HEK293 (cell line): ENCODE measurements around the gene ZBTB20.

ENCODE experiments used
- CTCF ChIA-PET: fragments of 350-600 bp; formaldehyde crosslinking; extraction: SDS; loops from one replicate; lab custom pipeline; 2021; ENCODE audit warnings: antibody characterized with exemption; lab: Yijun Ruan, JAX
- POLR2A ChIA-PET: fragments of 300-600 bp; formaldehyde crosslinking; extraction: SDS; loops from one replicate; lab custom pipeline; 2020; ENCODE audit warnings: antibody characterized with exemption, inconsistent platforms; lab: Yijun Ruan, JAX
- H3K27ac ChIP-seq: fragments of 200-500 bp; sonication (Bioruptor generic); 2 replicates; pipeline ENCODE4 v1.5.1; 2014; ENCODE audit warnings: low read depth, low read length, control low read depth, inconsistent platforms; ENCODE audit errors: extremely low read depth
- H3K36me3 ChIP-seq, 2 experiments: fragments of 200-500 bp in 1 of 2; sonication (Bioruptor generic) in 1 of 2; 1 replicate in 1 of 2; 2 replicates in 1 of 2; pipeline ENCODE4 v1.5.1; 2014 to 2017; ENCODE audit warnings: inconsistent platforms in 2 of 2, low read length in 2 of 2; ENCODE audit not compliant: control insufficient read depth in 2 of 2, insufficient read depth in 1 of 2
- H3K4me1 ChIP-seq: fragments of 200-500 bp; sonication (Bioruptor generic); 2 replicates; pipeline ENCODE4 v1.5.1; 2014; ENCODE audit warnings: mild to moderate bottlenecking, low read length, inconsistent platforms; ENCODE audit not compliant: control insufficient read depth, insufficient read depth
- H3K4me3 ChIP-seq: 2 replicates; pipeline ENCODE4 v1.5.1; 2011; ENCODE audit warnings: low read depth, mild to moderate bottlenecking, control low read depth, low read length, moderate library complexity
- H3K9me3 ChIP-seq: fragments of 200-500 bp; sonication (Bioruptor generic); 2 replicates; pipeline ENCODE4 v1.5.1; 2014; ENCODE audit warnings: low read depth, low read length, inconsistent platforms; ENCODE audit not compliant: control insufficient read depth, insufficient read depth
- GLIS1 ChIP-seq: fragments of 450-650 bp; formaldehyde crosslinking; IDR thresholded peaks from 2 replicates; pipeline ENCODE4 v1.5.1; 2016; ENCODE audit warnings: missing biosample characterization, missing genetic modification characterization
- KLF1 ChIP-seq: fragments of 450-650 bp; formaldehyde crosslinking; IDR thresholded peaks from 2 replicates; pipeline ENCODE4 v1.5.1; 2016; ENCODE audit warnings: missing biosample characterization, missing genetic modification characterization
- KLF16 ChIP-seq: fragments of 450-650 bp; formaldehyde crosslinking; IDR thresholded peaks from 2 replicates; pipeline ENCODE4 v1.5.1; 2017; ENCODE audit warnings: missing biosample characterization, missing genetic modification characterization
- SALL2 ChIP-seq: fragments of 450-650 bp; formaldehyde crosslinking; IDR thresholded peaks from 2 replicates; pipeline ENCODE4 v1.5.0; 2017; ENCODE audit warnings: missing biosample characterization, mild to moderate bottlenecking, missing genetic modification characterization, borderline replicate concordance
- SETDB1 ChIP-seq: IDR thresholded peaks from one replicate; pipeline ENCODE4 v1.6.1; 2017; ENCODE audit warnings: mild to moderate bottlenecking, low read length, moderate library complexity, mixed read lengths; ENCODE audit not compliant: insufficient read length
- WT1 ChIP-seq: fragments of 450-650 bp; formaldehyde crosslinking; IDR thresholded peaks from 2 replicates; pipeline ENCODE4 v1.5.1; 2016; ENCODE audit warnings: missing biosample characterization, missing genetic modification characterization
- ZBTB20 ChIP-seq: fragments of 450-650 bp; formaldehyde crosslinking; IDR thresholded peaks from 2 replicates; pipeline ENCODE4 v1.5.1; 2016; ENCODE audit warnings: missing biosample characterization, missing genetic modification characterization
- ZBTB7A ChIP-seq: fragments of 450-650 bp; formaldehyde crosslinking; IDR thresholded peaks from 2 replicates; pipeline ENCODE4 v1.5.1; 2016; ENCODE audit warnings: low read depth, missing biosample characterization, missing genetic modification characterization
- ZFP3 ChIP-seq: fragments of 450-650 bp; formaldehyde crosslinking; IDR thresholded peaks from 2 replicates; pipeline ENCODE4 v1.5.1; 2016; ENCODE audit warnings: low read depth, missing biosample characterization, missing genetic modification characterization
- ZFP41 ChIP-seq: fragments of 450-650 bp; formaldehyde crosslinking; IDR thresholded peaks from 2 replicates; pipeline ENCODE4 v1.5.1; 2016; ENCODE audit warnings: missing biosample characterization, missing genetic modification characterization, borderline replicate concordance
- ZNF184 ChIP-seq: fragments of 450-650 bp; IDR thresholded peaks from 2 replicates; pipeline ENCODE4 v1.5.1; 2018; ENCODE audit warnings: missing biosample characterization, mild to moderate bottlenecking, missing genetic modification characterization
- ZNF2 ChIP-seq: fragments of 450-650 bp; formaldehyde crosslinking; IDR thresholded peaks from 2 replicates; pipeline ENCODE4 v1.5.1; 2016; ENCODE audit warnings: missing biosample characterization, missing genetic modification characterization
- ZNF24 ChIP-seq: fragments of 450-650 bp; formaldehyde crosslinking; IDR thresholded peaks from 2 replicates; pipeline ENCODE4 v1.5.1; 2016; ENCODE audit warnings: missing biosample characterization, missing genetic modification characterization
- ZNF513 ChIP-seq: fragments of 450-650 bp; IDR thresholded peaks from 2 replicates; pipeline ENCODE4 v1.5.1; 2018; ENCODE audit warnings: missing biosample characterization, missing genetic modification characterization
- ZNF514 ChIP-seq: fragments of 450-650 bp; formaldehyde crosslinking; IDR thresholded peaks from 2 replicates; pipeline ENCODE4 v1.5.1; 2016; ENCODE audit warnings: missing biosample characterization, missing genetic modification characterization
- ZNF549 ChIP-seq: fragments of 450-650 bp; IDR thresholded peaks from 2 replicates; pipeline ENCODE4 v1.5.1; 2018; ENCODE audit warnings: missing biosample characterization, missing genetic modification characterization, mild to moderate bottlenecking, inconsistent platforms, moderate library complexity
- ZNF558 ChIP-seq: fragments of 450-650 bp; formaldehyde crosslinking; IDR thresholded peaks from 2 replicates; pipeline ENCODE4 v1.5.1; 2016; ENCODE audit warnings: missing biosample characterization, missing genetic modification characterization
- ZNF561 ChIP-seq: fragments of 450-650 bp; IDR thresholded peaks from 2 replicates; pipeline ENCODE4 v1.5.1; 2018; ENCODE audit warnings: missing biosample characterization, missing genetic modification characterization, borderline replicate concordance
- ZNF623 ChIP-seq: fragments of 450-650 bp; formaldehyde crosslinking; IDR thresholded peaks from 2 replicates; pipeline ENCODE4 v1.5.1; 2016; ENCODE audit warnings: missing biosample characterization, missing genetic modification characterization
- ZNF777 ChIP-seq: fragments of 450-650 bp; formaldehyde crosslinking; IDR thresholded peaks from 2 replicates; pipeline ENCODE4 v1.5.1; 2017; ENCODE audit warnings: missing biosample characterization, missing genetic modification characterization, borderline replicate concordance
- ZNF791 ChIP-seq: fragments of 450-650 bp; formaldehyde crosslinking; IDR thresholded peaks from 2 replicates; pipeline ENCODE4 v1.5.1; 2016; ENCODE audit warnings: missing biosample characterization, missing genetic modification characterization
- TF ChIP-seq, protein P1 (sequence below): fragments of 450-650 bp; formaldehyde crosslinking; IDR thresholded peaks from 2 replicates; pipeline ENCODE4 v1.5.1; 2016; ENCODE audit warnings: missing biosample characterization, missing genetic modification characterization
- TF ChIP-seq, protein P2 (sequence below): fragments of 450-650 bp; formaldehyde crosslinking; IDR thresholded peaks from 2 replicates; pipeline ENCODE4 v1.5.1; 2016; ENCODE audit warnings: missing biosample characterization, missing genetic modification characterization
- TF ChIP-seq, protein P3 (sequence below): fragments of 450-650 bp; formaldehyde crosslinking; IDR thresholded peaks from 2 replicates; pipeline ENCODE4 v1.5.1; 2016; ENCODE audit warnings: missing biosample characterization, missing genetic modification characterization

Gene ZBTB20

GRCh38 chr3:114404590-114404989, 742.5 kb downstream of the ZBTB20 start:
- Histone ChIP-seq H3K4me1 (no peaks in the 10 kb centered on the region), H3K4me3 (no peak overlapping the region), H3K9me3 (no peaks in the 10 kb centered on the region), H3K36me3 (no peaks in the 10 kb centered on the region), H3K27ac (no peak overlapping the region)
- TF ChIP-seq SALL2 (tag by site-specific recombination) (no peak), ZNF184 (tag by site-specific recombination) (no peak), SETDB1 (no peak), ZNF549 (tag by site-specific recombination) (no peak), WT1 (tag by site-specific recombination) (no peak), KLF16 (tag by site-specific recombination) (no peak)
- ChIA-PET CTCF (interaction anchor here (2.4 kb wide), 1 partner anchor 14 kb away, joined by 9 read pairs; no protein-coding TSS in a partner anchor), POLR2A (no interaction called here)

- H3K4me3 ChIP-seq: no peak overlapping the region
- ChIA-PET POLR2A (no interaction called here), CTCF (interaction anchor here (2.4 kb wide), 1 partner anchor 16 kb away, joined by 9 read pairs; no protein-coding TSS in a partner anchor)
- no peaks in the 10 kb centered on the region for H3K4me1 ChIP-seq
- no peak overlapping the region for H3K27ac ChIP-seq
- TF ChIP-seq ZBTB7A (no peak), ZBTB20 (tag by site-specific recombination) (no peak), ZNF514 (tag by site-specific recombination) (no peak), ZNF791 (tag by site-specific recombination) (no peak), GLIS1 (tag by site-specific recombination) (no peak), ZNF623 (tag by site-specific recombination) (no peak), ZNF513 (tag by site-specific recombination) (no peak), KLF1 (no peak), ZNF777 (tag by site-specific recombination) (no peak), ZNF2 (tag by site-specific recombination) (no peak), ZFP3 (tag by site-specific recombination) (no peak), ZFP41 (tag by site-specific recombination) (no peak), ZNF561 (tag by site-specific recombination) (no peak), ZNF558 (tag by site-specific recombination) (no peak), ZNF24 (tag by site-specific recombination) (no peak)
- TF ChIP-seq, protein P1, sequence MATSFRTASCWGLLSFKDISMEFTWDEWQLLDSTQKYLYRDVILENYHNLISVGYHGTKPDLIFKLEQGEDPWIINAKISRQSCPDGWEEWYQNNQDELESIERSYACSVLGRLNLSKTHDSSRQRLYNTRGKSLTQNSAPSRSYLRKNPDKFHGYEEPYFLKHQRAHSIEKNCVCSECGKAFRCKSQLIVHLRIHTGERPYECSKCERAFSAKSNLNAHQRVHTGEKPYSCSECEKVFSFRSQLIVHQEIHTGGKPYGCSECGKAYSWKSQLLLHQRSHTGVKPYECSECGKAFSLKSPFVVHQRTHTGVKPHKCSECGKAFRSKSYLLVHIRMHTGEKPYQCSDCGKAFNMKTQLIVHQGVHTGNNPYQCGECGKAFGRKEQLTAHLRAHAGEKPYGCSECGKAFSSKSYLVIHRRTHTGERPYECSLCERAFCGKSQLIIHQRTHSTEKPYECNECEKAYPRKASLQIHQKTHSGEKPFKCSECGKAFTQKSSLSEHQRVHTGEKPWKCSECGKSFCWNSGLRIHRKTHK (tag by site-specific recombination): no peak
- TF ChIP-seq, protein P2, sequence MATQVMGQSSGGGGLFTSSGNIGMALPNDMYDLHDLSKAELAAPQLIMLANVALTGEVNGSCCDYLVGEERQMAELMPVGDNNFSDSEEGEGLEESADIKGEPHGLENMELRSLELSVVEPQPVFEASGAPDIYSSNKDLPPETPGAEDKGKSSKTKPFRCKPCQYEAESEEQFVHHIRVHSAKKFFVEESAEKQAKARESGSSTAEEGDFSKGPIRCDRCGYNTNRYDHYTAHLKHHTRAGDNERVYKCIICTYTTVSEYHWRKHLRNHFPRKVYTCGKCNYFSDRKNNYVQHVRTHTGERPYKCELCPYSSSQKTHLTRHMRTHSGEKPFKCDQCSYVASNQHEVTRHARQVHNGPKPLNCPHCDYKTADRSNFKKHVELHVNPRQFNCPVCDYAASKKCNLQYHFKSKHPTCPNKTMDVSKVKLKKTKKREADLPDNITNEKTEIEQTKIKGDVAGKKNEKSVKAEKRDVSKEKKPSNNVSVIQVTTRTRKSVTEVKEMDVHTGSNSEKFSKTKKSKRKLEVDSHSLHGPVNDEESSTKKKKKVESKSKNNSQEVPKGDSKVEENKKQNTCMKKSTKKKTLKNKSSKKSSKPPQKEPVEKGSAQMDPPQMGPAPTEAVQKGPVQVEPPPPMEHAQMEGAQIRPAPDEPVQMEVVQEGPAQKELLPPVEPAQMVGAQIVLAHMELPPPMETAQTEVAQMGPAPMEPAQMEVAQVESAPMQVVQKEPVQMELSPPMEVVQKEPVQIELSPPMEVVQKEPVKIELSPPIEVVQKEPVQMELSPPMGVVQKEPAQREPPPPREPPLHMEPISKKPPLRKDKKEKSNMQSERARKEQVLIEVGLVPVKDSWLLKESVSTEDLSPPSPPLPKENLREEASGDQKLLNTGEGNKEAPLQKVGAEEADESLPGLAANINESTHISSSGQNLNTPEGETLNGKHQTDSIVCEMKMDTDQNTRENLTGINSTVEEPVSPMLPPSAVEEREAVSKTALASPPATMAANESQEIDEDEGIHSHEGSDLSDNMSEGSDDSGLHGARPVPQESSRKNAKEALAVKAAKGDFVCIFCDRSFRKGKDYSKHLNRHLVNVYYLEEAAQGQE (tag by site-specific recombination): no peak
- TF ChIP-seq, protein P3, sequence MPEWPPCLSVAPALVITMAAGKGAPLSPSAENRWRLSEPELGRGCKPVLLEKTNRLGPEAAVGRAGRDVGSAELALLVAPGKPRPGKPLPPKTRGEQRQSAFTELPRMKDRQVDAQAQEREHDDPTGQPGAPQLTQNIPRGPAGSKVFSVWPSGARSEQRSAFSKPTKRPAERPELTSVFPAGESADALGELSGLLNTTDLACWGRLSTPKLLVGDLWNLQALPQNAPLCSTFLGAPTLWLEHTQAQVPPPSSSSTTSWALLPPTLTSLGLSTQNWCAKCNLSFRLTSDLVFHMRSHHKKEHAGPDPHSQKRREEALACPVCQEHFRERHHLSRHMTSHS (tag by site-specific recombination): no peak
- H3K36me3 ChIP-seq: no peaks in the 10 kb centered on the region
- no peaks in the 10 kb centered on the region for H3K9me3 ChIP-seq
These were observed 744.2 kb downstream of the ZBTB20 start for GRCh38 chr3:114402838-114403237.
